Renal cortex interstitium (tissue), 11 donors: ENCODE measurements around the gene ASPRV1. TPM values are rescaled to one million over a fixed set of nuclear protein-coding genes. Genes with fewer than 3 reads are reported as not detected.

ENCODE experiments used
- DNase-seq, 11 donors: peaks; one replicate each; pipeline ENCODE4 v3.0.0-alpha.2; 2013; ENCODE audit warnings: low read depth in 9 of 11, low spot score in 4 of 11; ENCODE audit errors: extremely low read depth in 1 of 11
- polyA plus RNA-seq, 3 donors: library from polyadenylated mRNA; unstranded; fragments of 120-200 nt; gene quantifications; one replicate each; pipeline ENCODE4 v1.2.1, GENCODE V29; 2013; ENCODE audit not compliant: insufficient read length in 3 of 3

ASPRV1 gene
- polyA plus RNA-seq, 3 donors, result 3.8 to 5.6 (median 4.7) TPM

DNA sequence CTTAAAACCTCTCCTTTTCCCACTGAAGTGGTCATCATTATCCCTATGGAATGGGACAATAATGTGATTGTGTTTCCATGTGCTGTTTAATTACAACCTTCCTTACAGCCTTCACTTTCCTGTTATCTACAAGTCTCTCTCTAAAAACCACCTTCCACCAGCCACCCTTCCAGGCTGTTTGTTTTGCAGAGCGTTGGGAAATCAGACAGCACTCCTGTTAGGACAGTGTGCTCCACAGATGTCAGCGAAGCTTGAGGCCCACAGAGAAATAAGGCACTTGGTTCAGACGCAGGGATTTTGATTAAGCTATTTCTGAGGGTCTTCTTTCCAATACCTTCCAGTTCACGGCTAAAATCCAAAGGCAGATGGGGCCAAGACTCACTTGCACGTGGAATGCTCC, 32.3 kb upstream of the ASPRV1 start:
- DNase-seq, result no peak

DNA sequence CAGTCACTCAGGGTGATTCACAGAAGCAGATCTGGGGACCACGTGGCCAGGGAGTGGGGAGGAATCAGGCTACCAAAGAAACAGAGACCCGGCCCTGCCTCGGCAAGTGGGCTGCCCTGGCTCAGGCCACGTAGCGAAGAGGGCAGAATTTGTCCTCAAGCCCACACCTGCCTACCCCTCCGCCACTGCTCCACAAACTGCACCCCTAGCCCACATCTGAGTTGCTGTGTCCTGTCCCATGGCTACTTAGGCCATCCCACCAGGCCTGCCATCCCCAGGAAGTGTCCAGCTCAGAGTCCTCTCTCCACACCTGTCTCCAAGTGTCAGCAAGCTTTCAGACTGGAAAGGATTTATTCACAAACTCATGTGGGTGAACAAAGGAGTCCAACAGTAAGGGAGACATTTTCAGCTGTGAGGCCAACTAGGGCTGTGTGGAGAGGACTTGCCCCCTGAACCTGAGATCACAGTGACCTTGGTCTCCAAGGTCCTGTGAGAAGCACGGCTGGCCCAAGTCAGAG, 31.7 kb upstream of the ASPRV1 start:
- no peak for DNase-seq

DNA sequence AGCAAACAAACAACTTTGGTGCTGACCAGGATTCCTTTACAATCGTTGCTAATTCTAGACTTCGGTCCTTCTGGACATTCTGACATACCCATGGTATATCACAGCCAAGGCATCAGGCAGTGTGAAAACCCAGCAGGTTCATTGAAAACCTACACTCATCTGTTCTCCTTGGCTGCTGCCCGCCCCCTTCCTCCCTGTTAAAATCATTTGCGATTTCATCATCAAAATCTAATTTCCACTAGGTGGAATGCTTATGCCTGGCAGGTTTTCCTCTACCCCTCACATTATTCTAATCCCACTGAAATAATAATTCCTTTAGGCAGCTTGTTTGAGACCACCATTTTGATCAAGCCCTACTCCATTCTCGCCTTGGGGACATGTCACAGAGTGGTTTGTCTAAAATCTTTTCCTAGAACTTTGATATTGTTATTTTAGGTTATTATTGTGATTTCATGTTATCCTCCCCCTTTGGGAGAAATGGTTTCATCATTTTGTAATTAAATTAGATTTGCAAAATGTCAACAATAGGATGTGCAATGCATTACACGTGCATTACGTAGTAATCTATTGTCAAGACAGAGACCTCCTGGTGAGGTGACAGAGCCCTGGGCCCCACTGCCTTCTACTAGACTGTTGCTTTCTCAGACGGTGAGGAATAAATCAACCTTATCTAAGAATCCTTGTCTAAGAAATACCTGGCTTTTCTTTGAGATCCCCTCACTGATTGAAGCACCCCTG, 31.0 kb upstream of the ASPRV1 start:
- no peak for DNase-seq

DNA sequence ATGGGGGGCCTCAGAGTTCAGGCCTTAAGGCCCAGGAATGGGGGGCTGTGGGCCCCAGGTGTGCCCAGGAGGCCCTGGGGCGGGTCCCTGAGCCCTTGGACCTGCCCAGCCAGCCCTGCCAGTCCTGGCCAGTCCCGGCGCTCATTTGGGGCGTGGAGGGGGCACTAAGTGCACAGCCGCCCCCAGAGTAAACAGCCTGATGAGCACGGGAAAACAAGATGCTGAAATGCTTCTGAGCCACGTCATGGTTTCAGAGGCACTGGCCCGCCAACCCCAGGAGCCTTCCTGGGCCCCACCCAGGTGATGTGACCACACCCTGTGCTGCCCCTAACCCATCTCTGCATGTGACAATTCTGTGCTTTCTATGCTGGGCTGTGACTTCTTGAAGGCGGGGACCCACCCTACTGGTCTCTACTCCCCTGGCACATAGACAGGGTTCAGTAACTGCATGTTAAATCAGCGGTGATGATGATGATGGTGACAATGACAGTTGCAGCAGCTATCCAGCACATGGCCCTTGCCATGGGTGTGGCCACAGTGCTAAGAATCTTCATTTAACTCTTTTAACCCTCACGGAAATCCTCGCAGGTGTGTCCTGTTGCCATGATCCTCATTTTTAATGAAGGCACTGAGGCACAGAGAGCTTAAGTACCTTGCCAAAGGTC, 28.1 kb upstream of the ASPRV1 start:
- DNase-seq, result no peak

DNA sequence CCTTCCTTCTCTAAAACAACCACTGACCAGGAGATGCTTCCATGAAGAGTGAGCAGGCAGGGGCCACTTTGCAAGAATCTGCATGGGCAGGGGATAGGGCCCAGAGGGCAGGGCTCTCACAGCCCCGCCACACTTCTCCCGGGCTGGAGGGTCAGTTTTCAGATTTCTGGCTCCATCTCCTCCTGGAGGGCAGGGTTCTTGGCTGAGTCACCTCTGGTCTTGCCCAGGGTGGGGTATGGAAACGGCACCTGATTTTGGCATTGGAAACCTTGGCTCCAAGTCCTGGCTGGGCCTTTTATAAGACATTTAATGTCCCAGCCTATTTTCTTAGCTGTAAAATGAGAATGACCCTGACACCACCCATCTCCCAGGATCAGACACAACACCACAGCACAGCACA, 27.6 kb upstream of the ASPRV1 start:
- no peak for DNase-seq

DNA sequence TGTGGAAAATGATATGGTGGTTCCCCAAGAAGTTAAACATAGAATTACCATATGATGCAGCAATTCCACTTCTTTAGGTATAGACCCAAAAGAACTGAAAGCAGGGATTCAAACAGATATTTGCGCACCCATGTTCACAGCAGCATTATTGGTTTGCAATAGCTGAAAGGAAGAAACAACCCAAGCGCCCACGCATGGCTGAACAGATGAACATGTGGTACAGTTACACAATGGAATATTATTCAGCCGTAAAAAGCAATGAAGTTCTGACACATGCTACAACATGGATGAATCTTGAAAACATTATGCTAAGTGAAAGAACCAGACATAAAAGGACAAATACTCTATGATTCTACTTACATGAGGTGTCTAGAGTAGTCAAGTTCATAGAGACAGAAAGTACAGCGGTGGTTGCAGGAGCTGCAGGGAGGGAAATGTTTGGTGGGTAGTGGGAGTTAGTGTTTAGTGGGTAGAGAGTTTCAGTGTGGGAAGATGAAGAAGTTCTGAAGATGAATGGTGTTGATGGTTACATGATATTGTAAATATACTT, 26.7 kb upstream of the ASPRV1 start:
- DNase-seq, result no peak

DNA sequence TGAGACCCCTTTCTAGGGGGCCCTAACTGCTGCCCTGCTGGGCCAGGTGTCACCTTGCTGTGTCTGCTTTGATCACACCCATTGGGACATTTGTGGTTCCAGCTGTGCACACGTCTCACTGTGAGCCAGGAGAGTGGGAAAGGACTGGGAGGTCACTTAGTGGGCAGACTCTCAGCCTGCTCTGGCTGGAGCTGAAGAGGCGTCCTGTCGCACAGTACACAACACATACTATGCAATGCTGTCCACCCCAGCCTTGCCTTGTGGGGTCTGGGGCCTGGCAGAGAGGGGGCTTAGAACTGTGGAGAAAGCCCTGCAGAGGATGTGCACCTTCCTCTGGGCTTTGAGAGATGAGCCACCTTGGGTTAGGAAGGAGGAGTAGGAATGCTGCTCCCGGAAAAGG, 25.3 kb upstream of the ASPRV1 start:
- DNase-seq, result no peak

DNA sequence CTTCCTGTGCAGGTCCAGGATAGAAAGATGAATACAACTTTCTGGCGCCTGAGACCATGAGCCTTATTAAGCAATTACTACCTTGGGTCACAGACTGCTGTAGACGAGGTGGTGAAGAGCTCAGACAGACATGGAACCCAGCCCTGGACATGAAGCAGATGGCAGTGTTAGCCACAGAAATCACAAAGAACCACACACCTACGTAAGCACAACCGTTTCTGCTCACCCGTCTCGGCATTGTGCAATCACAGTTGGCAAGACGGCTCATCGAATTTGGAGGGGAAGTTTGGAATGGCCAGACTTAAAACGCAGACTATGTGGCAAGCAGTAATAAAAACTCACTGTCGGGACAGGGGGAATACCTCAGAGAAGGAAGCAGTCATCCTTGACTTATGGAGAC, 24.3 kb upstream of the ASPRV1 start:
- DNase-seq, result no peak

DNA sequence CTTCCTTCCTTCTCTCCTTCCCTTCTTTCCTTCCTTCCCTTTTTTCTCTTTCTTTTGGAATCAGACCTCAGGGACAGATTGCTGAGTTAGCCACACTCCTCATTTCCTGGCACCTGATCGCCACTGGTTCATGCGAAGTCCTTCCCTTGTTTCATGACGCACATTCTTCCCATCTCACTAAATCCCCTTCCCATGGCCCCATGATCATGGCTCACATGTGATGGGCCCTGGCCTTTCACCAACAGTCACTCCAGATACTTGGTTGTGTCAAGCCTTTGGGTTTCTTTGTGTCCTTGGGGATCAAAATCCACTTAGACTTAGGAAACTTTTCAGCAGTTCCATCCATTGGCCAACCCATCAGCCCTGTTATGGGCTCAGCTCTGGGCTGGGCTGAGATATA, 23.8 kb upstream of the ASPRV1 start:
- DNase-seq, result no peak

DNA sequence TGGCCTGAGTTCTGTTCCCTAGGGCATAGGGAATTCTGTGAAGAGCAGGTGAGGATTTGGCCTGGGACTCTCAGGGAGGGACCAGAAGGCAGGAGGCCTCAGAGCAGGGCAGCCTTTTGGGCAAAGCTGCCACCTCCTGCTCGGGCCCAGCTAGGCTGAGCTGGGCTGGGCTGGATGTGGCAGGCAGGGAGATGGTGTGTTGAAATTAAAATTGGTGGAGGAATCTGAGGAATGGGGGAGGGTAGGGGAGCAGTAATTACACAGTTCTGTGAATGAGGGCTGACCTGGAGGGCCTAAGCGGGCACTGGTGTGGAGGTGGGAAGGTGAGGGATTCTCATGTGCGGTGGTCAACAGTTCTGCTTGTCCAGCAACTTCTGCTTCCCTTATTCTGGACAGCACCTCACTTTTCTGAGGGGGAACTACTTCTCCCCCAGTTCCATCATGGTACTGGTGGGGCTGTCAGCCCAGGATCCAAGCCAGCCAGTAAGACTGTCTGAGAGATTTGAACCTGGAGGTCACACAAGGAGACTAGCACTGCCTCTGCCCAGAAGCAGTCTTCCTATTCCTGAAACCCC, 22.0 kb upstream of the ASPRV1 start:
- no peak for DNase-seq

DNA sequence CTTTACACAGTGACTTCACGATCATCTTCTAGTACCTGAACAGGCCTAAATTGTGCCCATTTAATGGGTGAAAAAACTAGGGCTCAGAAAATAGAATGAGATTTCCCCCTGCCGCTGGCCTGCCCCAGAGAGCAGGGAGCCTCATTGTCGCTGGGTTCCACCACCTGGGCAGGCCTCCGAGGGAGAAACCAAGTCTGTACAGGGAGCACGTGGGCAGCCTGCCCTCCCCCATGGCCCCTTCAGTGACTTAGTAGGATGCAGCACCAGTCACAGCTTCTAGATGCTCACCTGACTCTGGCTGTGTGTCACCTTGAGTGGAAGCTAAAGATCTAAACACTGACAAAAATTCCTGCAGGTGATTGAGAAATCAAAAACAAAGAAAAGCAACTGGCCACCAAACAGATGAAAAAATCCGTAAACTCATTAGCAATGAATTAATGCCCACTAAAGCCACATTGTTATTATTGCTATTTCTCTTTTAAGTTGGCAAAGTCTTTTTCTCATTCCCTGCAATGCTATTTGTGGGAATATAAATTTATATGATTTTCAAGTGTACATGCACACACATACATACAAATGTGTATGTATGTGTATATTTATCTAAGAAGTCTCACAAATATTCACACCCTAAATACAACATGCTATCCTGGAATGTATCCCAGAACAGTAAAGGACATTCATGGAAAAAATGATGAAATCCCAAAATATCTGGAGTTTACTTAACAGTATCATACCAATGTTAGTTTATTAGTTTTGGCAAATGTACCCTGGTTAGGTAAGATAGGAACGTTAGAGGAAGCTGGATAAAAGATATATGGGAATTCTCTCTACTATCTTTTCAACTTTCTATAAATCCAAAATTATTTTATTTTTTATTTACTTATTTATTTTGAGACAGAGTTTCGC, 18.7 kb upstream of the ASPRV1 start:
- no peak for DNase-seq

DNA sequence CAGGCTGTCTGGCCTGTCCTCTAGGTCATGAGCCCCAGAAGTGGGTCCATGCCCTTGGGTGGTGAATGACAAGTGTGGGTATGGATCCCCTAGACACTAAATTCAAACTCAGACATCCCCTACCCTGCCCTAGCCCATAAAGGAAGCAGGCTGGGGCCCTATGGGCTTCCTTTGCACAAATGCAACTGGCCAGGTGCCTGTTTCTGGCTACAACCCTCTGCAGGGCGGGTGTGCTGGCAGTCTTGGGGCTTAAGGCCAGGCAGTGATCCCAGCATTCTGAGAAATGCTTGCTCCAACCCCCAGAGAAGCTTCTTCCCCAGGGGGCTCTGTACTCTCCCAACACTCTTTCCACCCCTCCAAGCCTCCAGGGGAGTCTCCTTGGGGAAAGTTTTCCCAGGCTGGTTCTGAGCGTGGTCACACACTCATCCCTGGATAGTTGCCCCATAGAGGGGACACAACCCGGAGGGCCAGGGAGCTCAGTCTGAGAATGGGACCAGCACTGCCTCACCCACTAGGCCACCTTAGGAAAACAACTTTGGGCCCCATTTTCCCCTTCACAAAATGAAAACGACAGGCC, 16.6 kb upstream of the ASPRV1 start:
- no peak for DNase-seq

DNA sequence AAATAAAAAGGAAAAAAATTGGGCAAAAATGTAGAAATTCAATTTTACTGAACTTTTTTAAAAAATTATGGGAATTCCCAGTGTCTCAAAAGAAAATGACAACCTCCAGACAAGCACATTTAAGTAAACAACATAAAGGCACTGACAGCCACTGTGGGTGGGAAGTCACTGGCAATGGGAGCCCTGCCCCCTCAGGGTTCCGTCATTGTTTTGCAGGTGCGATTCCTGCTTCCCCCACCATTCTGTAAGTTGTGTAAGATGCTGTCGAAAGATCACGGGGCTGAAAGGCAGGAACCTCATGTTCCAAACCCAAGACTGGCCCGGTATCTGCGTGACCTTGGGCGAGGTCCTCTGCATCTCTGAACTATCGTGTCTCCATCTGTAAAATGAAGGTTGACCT, 15.8 kb upstream of the ASPRV1 start:
- DNase-seq, result no peak

DNA sequence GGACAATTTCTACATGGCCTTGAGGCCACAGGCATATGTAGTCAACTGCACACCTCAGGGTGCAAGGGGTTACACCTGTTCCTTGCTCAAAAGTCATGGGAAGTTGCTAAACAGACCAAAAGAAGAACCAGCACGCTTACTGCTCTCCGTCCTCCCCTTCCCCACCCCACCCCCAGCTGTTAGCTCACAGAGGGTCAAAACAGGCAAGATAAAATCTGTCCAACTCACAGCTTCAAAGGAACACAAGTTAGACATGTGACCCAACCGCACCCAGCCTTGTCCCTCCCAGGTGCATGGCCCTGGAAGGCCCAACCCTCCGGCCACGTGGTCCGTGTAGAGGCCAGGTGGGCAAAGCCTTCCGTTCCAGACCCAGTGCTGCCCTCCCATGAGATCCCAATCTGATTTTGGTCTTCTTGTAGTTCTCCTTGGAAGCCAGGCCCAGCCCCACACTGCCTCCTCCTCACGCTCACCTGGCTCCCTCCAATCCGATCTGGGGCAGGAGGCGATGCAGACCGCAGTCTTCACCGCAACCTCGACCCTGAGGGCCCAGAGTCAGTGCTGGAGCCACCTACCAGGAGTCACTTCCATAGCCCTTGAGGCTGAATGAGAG, 14.5 kb upstream of the ASPRV1 start:
- no peak for DNase-seq

DNA sequence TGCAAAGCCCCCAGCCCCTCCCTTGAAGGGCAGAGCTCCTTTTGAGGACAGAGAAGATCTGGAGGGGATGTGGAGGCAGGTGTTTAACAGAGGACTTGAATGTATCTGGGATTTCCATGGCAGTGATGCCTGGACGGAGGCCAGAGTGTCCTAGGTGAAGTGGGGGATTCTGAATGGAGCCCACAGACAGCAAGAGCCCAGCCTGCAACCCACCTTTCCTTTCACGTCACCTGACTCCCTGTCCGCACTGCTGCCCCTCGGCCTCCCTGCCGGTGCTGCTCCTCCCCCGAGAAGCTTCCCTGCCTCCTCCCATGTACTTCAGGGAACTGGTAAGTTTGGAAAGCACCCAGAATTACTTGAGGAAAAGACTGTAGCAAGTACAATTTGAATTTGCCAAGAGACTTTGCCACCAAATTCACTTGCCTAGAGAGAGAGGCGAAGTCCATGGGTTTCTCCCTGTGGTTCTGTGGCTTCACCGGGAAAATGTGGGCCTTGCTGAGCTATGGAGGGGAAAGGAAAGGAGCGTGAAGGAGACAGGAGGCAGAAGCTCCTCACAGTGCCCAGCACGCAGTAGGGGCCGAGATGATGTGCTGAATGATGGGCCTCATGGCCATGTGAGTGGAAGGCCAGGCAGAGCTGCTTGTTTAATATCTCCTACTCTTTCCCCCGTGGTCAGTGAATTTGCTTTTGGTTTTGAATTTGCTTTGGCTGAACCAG, 13.9 kb upstream of the ASPRV1 start:
- DNase-seq, result no peak

DNA sequence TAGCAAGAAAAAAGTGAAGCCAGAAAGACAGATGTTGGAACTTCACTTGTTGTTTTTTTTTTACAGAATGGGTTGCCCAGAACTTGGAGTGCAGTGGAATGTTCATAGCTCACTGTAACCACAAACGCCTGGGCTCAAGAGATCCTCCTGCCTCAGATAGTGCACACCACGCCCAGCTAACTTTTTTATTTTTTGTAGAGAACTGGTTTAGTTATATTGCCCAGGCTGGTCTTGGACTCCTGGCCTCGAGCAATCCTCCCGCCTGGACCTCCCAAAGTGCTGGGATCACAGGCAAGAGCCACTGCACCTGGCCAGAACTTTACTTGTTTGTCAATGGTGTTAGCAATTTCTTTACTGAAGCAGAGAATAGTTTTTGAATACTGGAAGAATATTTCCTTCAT, 11.9 kb upstream of the ASPRV1 start:
- no peak for DNase-seq

DNA sequence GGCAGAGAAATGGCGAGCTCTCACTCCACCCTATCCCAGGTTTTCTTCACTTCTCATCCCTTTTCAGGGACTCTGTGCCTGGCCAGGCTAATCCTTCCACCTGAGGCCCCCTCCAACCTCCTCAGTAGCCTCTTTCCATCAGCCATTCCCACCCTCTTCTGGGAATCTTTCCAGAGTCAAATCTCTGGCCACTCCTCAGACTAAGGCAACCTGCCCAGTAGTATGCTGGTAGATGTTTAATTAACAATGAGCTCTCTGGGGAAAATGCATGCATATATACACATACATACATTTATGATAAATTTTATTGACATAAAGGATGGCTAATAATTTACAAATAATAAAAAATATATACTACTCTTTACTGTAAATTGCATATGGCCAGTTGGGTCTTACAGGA, 11.4 kb upstream of the ASPRV1 start:
- no peak for DNase-seq

DNA sequence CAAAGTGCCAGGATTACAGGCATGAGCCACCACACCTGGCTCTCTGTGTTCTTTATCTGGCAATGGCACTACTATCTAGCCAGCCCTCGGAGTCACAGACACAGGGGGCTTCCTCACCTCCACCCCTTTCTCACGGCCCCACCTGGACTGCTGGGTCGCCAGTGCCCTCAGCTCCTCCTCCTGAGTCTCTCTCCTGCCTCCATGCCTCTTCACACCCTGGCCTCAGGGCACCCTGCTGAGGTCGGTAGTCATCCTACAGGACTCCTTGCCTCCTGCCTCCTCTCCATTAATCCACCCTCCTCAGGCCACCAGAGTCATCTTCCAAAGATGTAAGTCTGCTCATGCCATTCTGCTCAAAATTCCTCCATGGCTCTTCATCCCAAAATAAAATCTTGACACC, 8.6 kb upstream of the ASPRV1 start:
- DNase-seq, result no peak
